HG02973 (cell line): ENCODE data around the gene NAV1.
"Not testable (repeated sequence)": the region's sequence is repeated elsewhere in the genome, so short reads cannot be mapped to it uniquely, and the experiment has no call there.

Source experiments
- ATAC-seq: cut with Tn5 transposase; IDR thresholded peaks from one replicate; pipeline ENCODE4 v1.9.1; 2021; ENCODE audit warnings: moderate library complexity; ENCODE audit not compliant: unreplicated experiment

NAV1 gene, protein sequence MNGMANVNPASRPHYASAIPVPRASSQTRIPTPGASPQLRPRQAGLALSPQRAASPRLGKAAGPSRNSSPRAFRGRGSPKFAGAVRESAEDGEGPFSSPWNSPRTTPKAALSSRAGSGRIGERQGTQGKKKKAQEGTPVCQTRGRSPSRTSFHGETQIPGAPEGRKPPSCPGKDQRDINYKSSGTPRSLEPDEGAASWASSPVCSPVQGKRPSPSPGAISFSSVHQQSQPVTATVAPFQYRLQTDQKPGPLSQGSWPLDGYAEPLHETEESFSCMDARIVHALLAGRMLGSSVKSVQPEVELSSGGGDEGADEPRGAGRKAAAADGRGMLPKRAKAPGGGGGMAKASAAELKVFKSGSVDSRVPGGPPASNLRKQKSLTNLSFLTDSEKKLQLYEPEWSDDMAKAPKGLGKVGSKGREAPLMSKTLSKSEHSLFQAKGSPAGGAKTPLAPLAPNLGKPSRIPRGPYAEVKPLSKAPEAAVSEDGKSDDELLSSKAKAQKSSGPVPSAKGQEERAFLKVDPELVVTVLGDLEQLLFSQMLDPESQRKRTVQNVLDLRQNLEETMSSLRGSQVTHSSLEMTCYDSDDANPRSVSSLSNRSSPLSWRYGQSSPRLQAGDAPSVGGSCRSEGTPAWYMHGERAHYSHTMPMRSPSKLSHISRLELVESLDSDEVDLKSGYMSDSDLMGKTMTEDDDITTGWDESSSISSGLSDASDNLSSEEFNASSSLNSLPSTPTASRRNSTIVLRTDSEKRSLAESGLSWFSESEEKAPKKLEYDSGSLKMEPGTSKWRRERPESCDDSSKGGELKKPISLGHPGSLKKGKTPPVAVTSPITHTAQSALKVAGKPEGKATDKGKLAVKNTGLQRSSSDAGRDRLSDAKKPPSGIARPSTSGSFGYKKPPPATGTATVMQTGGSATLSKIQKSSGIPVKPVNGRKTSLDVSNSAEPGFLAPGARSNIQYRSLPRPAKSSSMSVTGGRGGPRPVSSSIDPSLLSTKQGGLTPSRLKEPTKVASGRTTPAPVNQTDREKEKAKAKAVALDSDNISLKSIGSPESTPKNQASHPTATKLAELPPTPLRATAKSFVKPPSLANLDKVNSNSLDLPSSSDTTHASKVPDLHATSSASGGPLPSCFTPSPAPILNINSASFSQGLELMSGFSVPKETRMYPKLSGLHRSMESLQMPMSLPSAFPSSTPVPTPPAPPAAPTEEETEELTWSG (N-terminal part only)

GRCh38 chr1:201538612-201539551 lies at the start of gene NAV1:
NAV1 (plus strand) TSS chr1:201539127; CDS start chr1:201622885, 83,758 bp downstream.
- ATAC-seq, result no peak

DNA sequence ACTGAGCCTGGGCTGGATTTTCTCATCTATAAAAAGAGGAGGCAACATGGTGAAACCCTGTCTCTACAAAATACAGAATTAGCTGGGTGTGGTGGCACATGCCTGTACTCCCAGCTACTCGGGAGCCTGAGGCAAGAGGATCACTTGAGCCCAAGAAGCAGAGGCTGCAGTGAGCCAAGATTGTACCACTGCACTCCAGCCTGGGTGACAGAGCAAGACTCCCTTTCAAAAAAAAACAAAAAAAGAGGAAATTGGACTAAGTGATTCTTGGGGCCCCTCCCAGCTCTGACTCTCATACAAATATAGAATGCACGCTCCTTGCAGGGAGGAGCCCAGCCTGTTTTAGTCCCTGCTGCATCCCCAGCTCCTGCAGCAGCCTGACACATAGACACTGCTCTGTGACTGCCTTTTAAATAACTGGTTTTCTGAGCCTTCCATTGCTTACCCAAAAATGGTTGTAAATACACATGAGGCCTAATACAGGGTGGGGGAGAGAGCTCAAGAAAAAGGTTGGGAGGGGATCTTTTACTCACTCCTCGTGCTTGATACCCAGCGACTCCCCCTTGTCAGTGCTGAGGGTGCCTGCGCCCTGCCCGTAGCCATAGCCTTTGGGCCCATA lies 49.2 kb upstream of the NAV1 start:
- no peak for ATAC-seq

DNA sequence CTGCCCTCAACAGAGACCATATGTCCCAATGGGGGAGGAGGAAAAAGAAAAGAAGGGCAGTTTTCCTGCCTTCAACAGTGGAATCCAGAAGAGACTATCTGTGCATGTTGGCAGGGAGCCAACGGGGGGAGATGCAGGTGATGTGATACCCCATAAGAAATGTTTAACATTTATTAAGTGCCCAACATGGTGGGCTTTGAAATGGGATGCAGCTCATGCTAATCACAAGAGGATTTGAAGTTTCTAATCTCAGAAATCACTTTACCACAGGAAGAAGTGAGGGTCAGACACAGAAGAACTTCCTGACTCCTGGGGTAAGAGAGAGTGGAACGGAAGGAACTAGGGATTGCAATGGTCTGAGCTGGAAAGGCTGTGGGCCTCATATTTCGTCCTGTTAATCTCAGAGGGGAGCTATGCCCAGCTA lies 48.2 kb upstream of the NAV1 start:
- no peak for ATAC-seq

- ATAC-seq, result no peak
Observed at GRCh38 chr1:201491896-201492511, 46.9 kb upstream of the NAV1 start.

GRCh38 chr1:201493026-201493656 lies 45.8 kb upstream of the NAV1 start:
- ATAC-seq, result not testable (repeated sequence)

DNA sequence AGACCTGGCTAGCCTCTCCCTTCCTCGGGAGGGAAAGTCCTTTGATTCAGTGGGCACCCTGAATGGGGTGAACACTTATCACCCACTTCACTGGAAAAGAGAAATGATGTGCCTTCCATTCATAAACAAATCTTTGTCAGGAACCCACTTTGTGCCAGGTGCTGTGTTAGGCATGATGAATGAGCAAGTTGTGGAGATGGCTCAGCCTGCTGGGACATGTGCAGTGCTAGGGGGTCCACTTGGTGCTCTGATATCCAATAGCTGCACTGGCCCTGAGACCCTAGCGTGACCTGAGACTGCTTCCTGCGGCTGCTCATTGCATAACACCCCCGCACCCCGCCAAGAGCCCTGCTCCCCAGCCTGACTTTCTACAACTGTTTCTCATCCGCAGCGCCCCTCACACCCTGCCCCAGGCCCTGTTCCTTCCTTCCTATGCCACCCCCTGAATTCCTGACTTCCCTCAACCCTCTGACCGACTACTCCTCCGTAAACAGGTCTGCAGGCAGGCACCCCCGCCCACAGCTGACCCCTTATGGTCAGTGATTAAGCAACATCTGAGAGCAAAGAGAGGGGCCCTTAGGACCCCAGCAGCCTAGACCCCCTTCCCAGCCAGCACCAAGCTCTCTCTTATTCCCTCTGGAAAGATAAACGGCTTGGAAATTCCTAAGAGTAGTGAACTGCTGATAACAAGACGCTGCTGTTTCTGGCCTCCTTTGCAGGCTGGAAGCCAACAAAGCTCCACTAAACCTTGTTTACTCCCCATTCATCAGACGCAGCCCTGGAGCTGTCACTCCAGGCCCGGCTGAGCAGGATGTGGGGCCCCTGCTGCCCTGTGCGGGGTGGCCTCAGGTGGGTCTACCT lies 44.9 kb upstream of the NAV1 start:
- ATAC-seq, result no peak

- no peak for ATAC-seq
Observed at GRCh38 chr1:201495551-201496295, 43.2 kb upstream of the NAV1 start.

DNA sequence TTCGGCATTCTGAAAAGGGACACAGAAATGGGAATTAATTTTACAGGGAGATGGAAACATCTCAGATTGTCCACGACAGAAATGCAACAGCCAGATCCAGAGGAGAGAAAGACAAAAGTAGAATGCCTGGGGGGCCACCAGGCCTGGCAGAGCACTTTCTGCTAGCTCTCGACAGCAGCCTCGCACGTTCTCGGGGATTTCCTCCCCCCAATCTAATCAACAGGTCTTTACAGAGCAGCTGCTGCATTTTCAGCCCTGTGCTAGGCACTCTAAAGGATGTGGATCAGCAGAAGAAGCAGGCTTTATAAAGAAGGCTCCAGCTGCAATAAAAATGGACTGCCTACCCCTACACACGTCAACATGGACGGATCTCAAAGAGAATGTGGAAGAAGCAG lies 42.6 kb upstream of the NAV1 start:
- no peak for ATAC-seq

GRCh38 chr1:201497935-201498509 lies 40.9 kb upstream of the NAV1 start:
- ATAC-seq, result no peak

- no peak for ATAC-seq
Observed at GRCh38 chr1:201498621-201499020, 40.3 kb upstream of the NAV1 start.

GRCh38 chr1:201499191-201499590 lies 39.7 kb upstream of the NAV1 start:
- no peak for ATAC-seq

DNA sequence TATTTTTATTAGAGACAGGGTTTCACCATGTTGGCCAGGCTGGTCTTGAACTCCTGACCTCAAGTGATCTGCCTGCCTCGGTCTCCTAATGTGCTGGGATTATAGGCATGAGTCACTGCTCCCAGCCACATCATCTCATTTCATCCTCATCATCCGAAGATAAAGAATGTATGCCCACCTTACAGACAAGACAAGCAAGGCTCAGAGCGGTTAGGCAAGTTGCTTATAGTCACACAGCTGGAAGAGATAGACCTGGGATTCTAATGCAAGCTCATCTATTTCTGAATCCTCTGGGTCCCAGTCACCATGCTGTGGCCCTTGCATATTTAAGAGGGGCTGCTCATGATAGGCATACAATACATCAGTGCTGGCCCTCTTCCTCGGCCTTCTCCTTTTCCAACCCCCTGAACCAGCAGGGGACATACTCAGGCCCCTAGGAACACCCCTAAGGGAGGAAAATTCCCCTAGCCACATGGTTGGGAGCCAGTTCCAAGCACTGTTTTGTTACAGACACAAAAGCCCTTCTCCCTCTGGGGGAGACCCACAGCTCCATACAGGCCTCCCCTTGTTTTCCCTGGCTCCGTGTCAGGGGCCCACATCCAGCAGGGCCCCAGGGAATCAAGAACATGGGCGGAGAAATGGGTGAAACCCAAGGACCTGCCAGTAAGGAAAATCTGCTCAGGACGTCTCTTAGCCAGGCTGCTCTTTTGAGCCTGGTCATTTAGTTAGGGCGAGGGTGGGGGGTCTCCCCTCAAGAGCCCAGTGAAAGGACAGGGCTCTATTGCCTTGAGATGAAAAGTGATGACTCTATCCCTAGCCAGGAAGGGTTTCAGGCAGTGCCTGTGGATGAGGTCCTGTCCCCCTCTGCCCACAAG lies 38.9 kb upstream of the NAV1 start:
- ATAC-seq, result no peak

- no peak for ATAC-seq
Observed at GRCh38 chr1:201500670-201501120, 38.2 kb upstream of the NAV1 start.

GRCh38 chr1:201501144-201501543 lies 37.8 kb upstream of the NAV1 start:
- ATAC-seq, result no peak

DNA sequence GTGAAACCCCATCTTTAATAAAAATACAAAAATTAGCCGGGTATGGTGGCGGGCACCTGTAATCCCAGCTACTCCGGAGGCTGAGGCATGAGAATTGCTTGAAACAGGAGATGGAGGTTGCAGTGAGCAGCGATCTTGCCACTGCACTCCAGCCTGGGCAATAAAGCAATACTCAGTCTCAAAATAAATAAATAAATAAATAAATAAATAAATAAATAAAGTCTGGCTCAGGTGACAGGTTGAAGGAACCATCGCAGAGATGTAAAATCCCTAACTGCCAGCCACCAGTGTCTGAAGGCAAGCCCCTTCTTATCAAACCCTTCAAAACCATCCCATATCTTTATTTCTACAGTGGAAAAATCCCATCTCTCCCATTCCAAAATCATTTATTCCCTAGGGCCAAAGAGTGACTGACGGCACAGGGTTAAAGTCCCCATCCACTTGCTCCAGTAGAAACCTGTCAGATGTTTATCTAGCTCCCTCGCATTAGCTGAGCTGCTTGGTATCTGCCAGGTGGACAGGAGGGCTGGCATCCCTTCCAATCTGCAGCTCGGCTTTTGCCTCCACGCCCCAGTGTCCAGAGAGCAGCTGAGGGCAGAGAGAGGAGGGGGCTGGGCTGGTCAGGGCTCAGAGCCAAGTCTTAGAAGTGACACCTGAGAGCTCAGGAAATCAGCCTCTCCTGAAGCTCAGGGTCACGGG lies 37.0 kb upstream of the NAV1 start:
- ATAC-seq, result no peak
